HG03045 (cell line): Measurements from ENCODE around the gene OLR1.

Experiments
- ATAC-seq: cut with Tn5 transposase; IDR thresholded peaks from one replicate; pipeline ENCODE4 v1.9.1; 2021; ENCODE audit warnings: mild to moderate bottlenecking, moderate library complexity; ENCODE audit not compliant: unreplicated experiment

The OLR1 gene

GRCh38 chr12:10154145-10154496, 17.8 kb downstream of the OLR1 start:
- ATAC-seq: no peak

- no peak for ATAC-seq
Observed at GRCh38 chr12:10153271-10154144, 18.4 kb downstream of the OLR1 start.

- no peak for ATAC-seq
Observed at GRCh38 chr12:10151621-10152020, 20.3 kb downstream of the OLR1 start.

GRCh38 chr12:10147714-10148403, 24.1 kb downstream of the OLR1 start:
- peak; percentile 82 for ATAC-seq

- ATAC-seq: no peak
Observed at GRCh38 chr12:10142976-10143589, 28.8 kb downstream of the OLR1 start.

- no peak for ATAC-seq
Observed at GRCh38 chr12:10140001-10140400, 31.9 kb downstream of the OLR1 start.

GRCh38 chr12:10136637-10137205, 35.2 kb downstream of the OLR1 start:
- ATAC-seq: no peak

GRCh38 chr12:10135126-10135525, 36.8 kb downstream of the OLR1 start:
- ATAC-seq: no peak

- ATAC-seq: no peak
Observed at GRCh38 chr12:10132850-10133370, 39.0 kb downstream of the OLR1 start.

- no peak for ATAC-seq
Observed at GRCh38 chr12:10131111-10131690, 40.7 kb downstream of the OLR1 start.

GRCh38 chr12:10130042-10130441, 41.9 kb downstream of the OLR1 start, which contains the start of gene CLEC7A:
Gene CLEC7A (minus strand): TSS chr12:10130199. CDS start chr12:10130082, 117 bp downstream.
- peak; percentile 75 for ATAC-seq

- no peak for ATAC-seq
Observed at GRCh38 chr12:10128687-10129086, 43.2 kb downstream of the OLR1 start.

- no peak for ATAC-seq
Observed at GRCh38 chr12:10126413-10126812, 45.5 kb downstream of the OLR1 start.

- ATAC-seq: no peak
Observed at GRCh38 chr12:10122689-10123088, 49.2 kb downstream of the OLR1 start.

GRCh38 chr12:10121278-10121677, 50.7 kb downstream of the OLR1 start:
- no peak for ATAC-seq

GRCh38 chr12:10119066-10119465, 52.9 kb downstream of the OLR1 start:
- ATAC-seq: no peak

GRCh38 chr12:10115890-10116289, 56.0 kb downstream of the OLR1 start:
- ATAC-seq: no peak

- ATAC-seq: no peak
Observed at GRCh38 chr12:10115311-10115710, 56.6 kb downstream of the OLR1 start.

GRCh38 chr12:10113920-10114319, 58.0 kb downstream of the OLR1 start:
- ATAC-seq: no peak

- ATAC-seq: no peak
Observed at GRCh38 chr12:10113075-10113474, 58.9 kb downstream of the OLR1 start.

- ATAC-seq: no peak
Observed at GRCh38 chr12:10111451-10111850, 60.5 kb downstream of the OLR1 start.
